ENCODE measurements around the gene ABHD16B. TPM values are rescaled to one million over a fixed set of nuclear protein-coding genes. Genes with fewer than 3 reads are reported as not detected.

ABHD16B gene
- total RNA-seq, 1 donor from 2014 or later: not detected

- Mint-ChIP-seq H3K27me3 (ENCODE audit: low read depth) (peaks cover 22% of the 10 kb centered on the region), H3K9me3 (no peaks in the 10 kb centered on the region), H3K27ac (no peak overlapping the region), H3K4me1 (peaks cover 31% of the 10 kb centered on the region), H3K36me3 (no peaks in the 10 kb centered on the region), H3K4me3 (no peak overlapping the region)
- no peak for DNase-seq (ENCODE audit: low spot score in 2 of 2, unreplicated experiment in 2 of 2)
- TF ChIP-seq CTCF (IDR thresholded peaks at IDR 0.05; ENCODE audit: unreplicated experiment): no peak
Observed at GRCh38 chr20:63831646-63831992, 29.7 kb upstream of the ABHD16B start.

- peaks cover 22% of the 10 kb centered on the region for H3K27me3 Mint-ChIP-seq (ENCODE audit: low read depth)
- no peak overlapping the region for H3K27ac Mint-ChIP-seq
- H3K4me3 Mint-ChIP-seq: peak overlapping the region; percentile 46
- no peaks in the 10 kb centered on the region for H3K36me3 Mint-ChIP-seq
- H3K4me1 Mint-ChIP-seq: peaks cover 31% of the 10 kb centered on the region
- no peak for TF ChIP-seq CTCF (IDR thresholded peaks at IDR 0.05; ENCODE audit: unreplicated experiment)
- DNase-seq (ENCODE audit: low spot score in 2 of 2, unreplicated experiment in 2 of 2): peak in 1 of 2 experiments; percentile 63
- H3K9me3 Mint-ChIP-seq: no peaks in the 10 kb centered on the region
Observed at GRCh38 chr20:63831993-63832686, 29.2 kb upstream of the ABHD16B start.

GRCh38 chr20:63833776-63834490 lies 27.4 kb upstream of the ABHD16B start:
- Mint-ChIP-seq H3K27ac (peak overlapping the region; percentile 21), H3K27me3 (ENCODE audit: low read depth) (peaks cover 12% of the 10 kb centered on the region)

GRCh38 chr20:63834491-63834880 lies 26.8 kb upstream of the ABHD16B start:
- H3K4me1 Mint-ChIP-seq: peaks cover 22% of the 10 kb centered on the region
- H3K27ac Mint-ChIP-seq: peak overlapping the region; percentile 21
- DNase-seq (ENCODE audit: low spot score in 2 of 2, unreplicated experiment in 2 of 2): no peak
- H3K27me3 Mint-ChIP-seq (ENCODE audit: low read depth): peaks cover 7% of the 10 kb centered on the region
- no peak overlapping the region for H3K4me3 Mint-ChIP-seq
- no peaks in the 10 kb centered on the region for H3K36me3 Mint-ChIP-seq
- H3K9me3 Mint-ChIP-seq: no peaks in the 10 kb centered on the region
- TF ChIP-seq CTCF (IDR thresholded peaks at IDR 0.05; ENCODE audit: unreplicated experiment): no peak

More at GRCh38 chr20:63833776-63834490, 27.4 kb upstream of the ABHD16B start:
- DNase-seq (ENCODE audit: low spot score in 2 of 2, unreplicated experiment in 2 of 2): no peak
- Mint-ChIP-seq H3K9me3 (no peaks in the 10 kb centered on the region), H3K36me3 (no peaks in the 10 kb centered on the region), H3K4me3 (peak overlapping the region; percentile 26), H3K4me1 (peaks cover 26% of the 10 kb centered on the region)
- no peak for TF ChIP-seq CTCF (IDR thresholded peaks at IDR 0.05; ENCODE audit: unreplicated experiment)

GRCh38 chr20:63835021-63835858 lies 26.1 kb upstream of the ABHD16B start:
- H3K27me3 Mint-ChIP-seq (ENCODE audit: low read depth): no peaks in the 10 kb centered on the region
- H3K4me1 Mint-ChIP-seq: peaks cover 15% of the 10 kb centered on the region
- peak; percentile 65 to 76 for DNase-seq (ENCODE audit: low spot score in 2 of 2, unreplicated experiment in 2 of 2)
- H3K4me3 Mint-ChIP-seq: no peak overlapping the region
- no peak for TF ChIP-seq CTCF (IDR thresholded peaks at IDR 0.05; ENCODE audit: unreplicated experiment)
- no peak overlapping the region for H3K27ac Mint-ChIP-seq
- H3K36me3 Mint-ChIP-seq: no peaks in the 10 kb centered on the region
- no peaks in the 10 kb centered on the region for H3K9me3 Mint-ChIP-seq
